ENCODE results near the gene PRRT3.
"Not testable (repeated sequence)": the region's sequence is repeated elsewhere in the genome, so short reads cannot be mapped to it uniquely, and the experiment has no call there.

Gene PRRT3

GRCh38 chr3:9947025-9947995 is 4.9 kb downstream of the PRRT3 start:
- DNase-seq (ENCODE audit: low read depth) = peak; percentile 47

GRCh38 chr3:9946112-9947024 is 5.8 kb downstream of the PRRT3 start:
- DNase-seq (ENCODE audit: low read depth) = peak; percentile 85

GRCh38 chr3:9945358-9945757 is 6.8 kb downstream of the PRRT3 start:
- no peak for DNase-seq (ENCODE audit: low read depth)

GRCh38 chr3:9944271-9944670 is 7.9 kb downstream of the PRRT3 start:
- DNase-seq (ENCODE audit: low read depth) = no peak

GRCh38 chr3:9942934-9943690 is 9.1 kb downstream of the PRRT3 start:
- DNase-seq (ENCODE audit: low read depth) = no peak

- DNase-seq (ENCODE audit: low read depth) = no peak
These were observed 10.0 kb downstream of the PRRT3 start for GRCh38 chr3:9942164-9942563.

- no peak for DNase-seq (ENCODE audit: low read depth)
These were observed 11.5 kb downstream of the PRRT3 start for GRCh38 chr3:9940746-9941145.

GRCh38 chr3:9939906-9940305 is 12.3 kb downstream of the PRRT3 start:
- not testable (repeated sequence) for DNase-seq (ENCODE audit: low read depth)

- no peak for DNase-seq (ENCODE audit: low read depth)
These were observed 13.2 kb downstream of the PRRT3 start for GRCh38 chr3:9938966-9939365.

- no peak for DNase-seq (ENCODE audit: low read depth)
These were observed 14.5 kb downstream of the PRRT3 start for GRCh38 chr3:9937486-9938238.

- no peak for DNase-seq (ENCODE audit: low read depth)
These were observed 16.2 kb downstream of the PRRT3 start for GRCh38 chr3:9935966-9936510.

- DNase-seq (ENCODE audit: low read depth) = no peak
These were observed 17.2 kb downstream of the PRRT3 start for GRCh38 chr3:9934993-9935392.

- DNase-seq (ENCODE audit: low read depth) = peak; percentile 48
These were observed 18.0 kb downstream of the PRRT3 start for GRCh38 chr3:9934235-9934621.

GRCh38 chr3:9933561-9934234 is 18.5 kb downstream of the PRRT3 start, which contains the start of gene CRELD1:
CRELD1 (plus strand) TSS chr3:9933834; CDS start chr3:9934439, 605 bp downstream.
- peak; percentile 90 for DNase-seq (ENCODE audit: low read depth)

- peak; percentile 72 for DNase-seq (ENCODE audit: low read depth)
These were observed 19.2 kb downstream of the PRRT3 start for GRCh38 chr3:9932843-9933560.

GRCh38 chr3:9932535-9932842 is 19.7 kb downstream of the PRRT3 start:
- no peak for DNase-seq (ENCODE audit: low read depth)

- DNase-seq (ENCODE audit: low read depth) = peak; percentile 20
These were observed 21.3 kb downstream of the PRRT3 start for GRCh38 chr3:9930804-9931418.

- no peak for DNase-seq (ENCODE audit: low read depth)
These were observed 24.1 kb downstream of the PRRT3 start for GRCh38 chr3:9928158-9928557.
